NCI-H460 (cell line): ENCODE measurements around the gene ZNF501. TPM values are rescaled to one million over a fixed set of nuclear protein-coding genes. Genes with fewer than 3 reads are reported as not detected.

Experiments
- DNase-seq: peaks from one replicate; pipeline ENCODE4 v3.0.0-alpha.2; 2016; ENCODE audit warnings: low read depth; ENCODE audit errors: extremely low read depth
- polyA plus RNA-seq: library from polyadenylated mRNA; depleted of rRNA; stranded (reverse); fragments of >200 nt; gene quantifications from 2 replicates; pipeline ENCODE4 v1.2.3, GENCODE V29; 2014; cell fraction: nucleus; rRNA removed
- total RNA-seq: library from RNA; depleted of rRNA; stranded (reverse); fragments of >200 nt; shearing (Covaris generic); gene quantifications from 2 replicates; pipeline ENCODE4 v1.2.3, GENCODE V29; 2014; rRNA removed

The ZNF501 gene
- total RNA-seq, result 1.9 and 3.8 TPM in 2 replicates
- 0.17 and 0.71 TPM in 2 replicates for polyA plus RNA-seq

DNA sequence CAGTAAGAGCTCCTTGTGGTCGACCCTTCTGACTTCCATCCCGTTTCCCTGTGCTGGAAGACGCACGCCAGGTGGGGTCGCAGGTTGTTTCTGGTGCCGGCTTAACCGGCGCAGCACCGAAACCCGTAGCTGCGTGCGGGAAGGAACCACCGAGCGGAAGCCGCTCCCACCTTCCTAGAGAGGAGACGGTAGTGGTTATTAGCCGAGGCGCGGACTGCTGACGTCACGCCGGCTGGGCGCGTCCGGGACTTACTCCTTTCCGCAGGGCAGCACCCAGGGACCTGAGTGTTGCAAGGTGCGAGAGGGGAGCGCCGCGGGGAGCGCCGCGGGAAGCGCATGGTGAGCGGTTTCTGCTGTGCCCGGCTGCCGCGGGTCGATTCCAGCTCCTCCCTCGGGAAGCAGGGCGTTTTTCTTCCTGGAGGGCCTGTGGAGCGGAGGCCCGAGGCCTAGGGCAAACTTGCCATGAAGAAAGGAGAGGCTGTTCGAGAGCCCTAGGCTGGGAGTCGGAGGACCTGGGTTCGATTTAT is at the start of gene ZNF501:
TSS of gene ZNF501 (plus strand) at position 252 of the 527 bp plus-strand sequence. CDS start 4,787 bp downstream, outside the sequence.
- DNase-seq, result peak; percentile 63

DNA sequence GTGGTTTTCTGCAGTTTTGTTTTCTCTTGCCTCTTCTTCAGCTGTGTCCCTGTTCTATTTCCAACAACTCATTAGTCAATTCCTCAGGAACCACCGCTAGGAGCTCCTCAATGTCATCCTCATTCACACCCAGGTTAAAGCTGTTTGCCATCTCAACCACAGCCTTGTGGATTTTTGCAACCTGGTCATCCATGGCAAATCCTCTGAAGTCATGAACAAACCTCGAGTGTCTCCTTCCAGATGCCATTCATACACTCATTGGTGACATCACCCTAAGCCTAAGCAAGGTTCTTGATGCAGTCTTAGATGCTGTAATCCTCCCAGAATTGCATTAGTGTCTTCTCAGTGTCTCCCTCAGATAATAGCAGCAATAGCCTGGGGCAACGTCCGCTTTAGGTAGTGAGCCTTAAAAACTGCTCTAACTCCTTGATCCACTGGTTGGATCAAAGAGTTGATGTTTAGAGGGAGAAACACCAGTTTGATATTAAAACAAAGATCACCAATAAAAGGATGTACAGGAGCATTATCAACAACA is 48.4 kb upstream of the ZNF501 start:
- DNase-seq, result no peak

DNA sequence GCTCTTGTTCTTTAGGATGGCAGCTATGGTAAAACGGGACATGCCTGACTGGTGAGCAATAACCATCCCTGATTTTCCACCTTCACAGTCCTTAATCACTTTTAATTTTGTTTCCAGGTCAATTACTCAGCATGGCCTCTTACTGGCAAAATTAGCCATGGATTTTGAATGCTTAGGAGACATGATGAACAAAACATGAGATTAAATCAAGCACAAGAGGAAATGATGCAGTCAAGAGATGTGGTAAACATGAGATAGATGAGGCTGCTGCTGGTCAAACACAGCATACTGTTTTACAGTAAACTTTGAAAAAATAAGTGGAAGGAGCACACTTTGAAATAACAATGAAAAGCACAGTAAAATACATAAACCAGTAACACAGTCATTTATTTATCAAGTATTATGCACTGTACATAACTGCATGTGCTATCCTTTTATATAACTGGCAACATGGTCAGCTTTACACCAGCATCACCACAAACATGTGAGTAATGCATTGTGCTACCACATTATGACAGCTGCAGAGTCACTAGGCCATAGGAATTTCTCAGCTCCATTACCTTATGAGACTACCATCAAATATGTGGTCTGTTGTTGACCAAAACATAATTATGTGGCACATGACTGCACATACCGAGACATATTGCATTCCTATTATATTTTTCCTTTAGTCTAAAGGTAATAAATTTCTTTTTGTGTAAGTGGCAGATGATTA is 47.1 kb upstream of the ZNF501 start:
- no peak for DNase-seq

DNA sequence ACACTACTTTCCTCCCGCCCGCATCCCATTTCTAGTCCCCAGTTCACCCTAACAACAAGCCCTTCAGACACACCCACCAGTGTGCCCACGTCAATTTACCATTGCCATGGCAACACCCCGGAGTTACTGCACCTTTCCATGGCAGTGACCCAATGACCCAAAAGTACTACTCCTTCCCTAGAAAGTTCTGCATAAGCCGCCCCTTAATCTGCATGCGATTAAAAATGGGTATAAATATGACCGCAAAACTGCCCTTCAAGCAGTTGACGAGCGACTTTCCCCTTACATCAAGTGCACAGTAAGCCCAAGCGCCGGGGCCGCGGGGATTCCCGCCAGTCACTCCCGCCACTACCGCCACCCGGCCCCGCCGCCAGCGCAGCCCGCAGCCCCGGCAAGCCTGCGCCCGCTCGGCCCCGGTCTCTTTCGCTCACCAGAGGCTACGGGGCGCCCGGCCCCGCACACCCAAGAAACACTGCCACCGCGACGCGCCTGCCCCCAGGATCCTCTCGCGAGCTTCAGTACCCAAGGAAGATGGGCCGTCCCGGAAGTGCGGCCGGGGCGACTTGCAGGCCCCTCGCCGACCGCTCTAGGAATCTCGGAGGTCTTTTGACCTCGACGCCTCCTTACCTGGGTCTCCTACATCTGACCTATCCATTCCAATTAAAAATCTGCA is 44.2 kb upstream of the ZNF501 start:
- DNase-seq, result no peak

DNA sequence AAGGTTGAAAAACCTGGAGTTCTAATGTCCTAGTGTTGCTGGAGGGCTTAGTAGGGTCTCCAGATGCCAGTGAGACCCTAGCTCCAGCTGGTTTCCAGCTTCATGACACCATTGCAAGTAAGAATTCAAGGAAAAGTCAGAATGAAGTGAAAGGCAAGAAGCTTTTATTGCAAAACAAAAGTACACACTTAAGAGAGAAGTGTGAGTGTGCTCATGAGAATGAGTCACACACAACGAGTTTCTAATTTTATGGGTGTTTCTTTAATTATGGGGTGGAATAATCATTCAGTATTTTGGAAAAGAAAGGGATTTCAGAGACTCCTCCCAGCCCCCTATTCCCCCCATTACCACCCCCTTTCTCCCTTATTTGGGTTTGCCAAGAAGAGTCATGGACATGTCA is 41.5 kb upstream of the ZNF501 start:
- no peak for DNase-seq

DNA sequence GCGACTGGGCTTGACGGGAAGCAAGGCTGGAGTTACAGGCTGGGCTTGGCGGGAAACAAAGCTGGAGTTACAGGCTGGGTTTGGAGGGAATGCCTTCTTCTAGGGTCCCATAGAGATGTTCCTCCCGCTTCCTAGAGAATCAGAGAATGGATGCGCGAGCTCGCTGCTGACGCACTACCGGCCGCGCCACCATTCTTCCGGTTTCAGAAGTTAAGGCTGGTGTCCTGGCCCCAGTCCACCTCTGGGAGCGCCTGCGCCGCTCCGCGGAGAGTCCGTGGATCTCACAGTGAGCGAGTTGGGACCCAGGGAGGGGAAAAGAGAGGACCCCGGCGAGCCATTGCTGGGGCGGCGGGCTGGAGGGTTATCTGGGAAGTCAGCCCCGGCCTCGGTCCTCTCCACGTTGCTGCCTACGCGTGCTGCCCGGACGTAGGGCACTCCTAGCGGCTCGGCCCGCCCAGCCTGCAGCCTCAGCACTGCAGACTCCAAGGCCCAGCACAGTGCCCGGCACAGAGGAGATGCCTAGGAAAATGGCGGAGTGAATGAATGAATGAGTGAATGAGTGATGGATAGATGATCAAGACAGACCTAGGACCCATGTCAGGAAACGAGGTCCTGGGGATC is 16.9 kb upstream of the ZNF501 start, which contains the start of gene ZNF502:
TSS of gene ZNF502 (plus strand) at position 206 of the 621 bp plus-strand sequence. CDS start 7,602 bp downstream, outside the sequence.
- DNase-seq, result no peak

DNA sequence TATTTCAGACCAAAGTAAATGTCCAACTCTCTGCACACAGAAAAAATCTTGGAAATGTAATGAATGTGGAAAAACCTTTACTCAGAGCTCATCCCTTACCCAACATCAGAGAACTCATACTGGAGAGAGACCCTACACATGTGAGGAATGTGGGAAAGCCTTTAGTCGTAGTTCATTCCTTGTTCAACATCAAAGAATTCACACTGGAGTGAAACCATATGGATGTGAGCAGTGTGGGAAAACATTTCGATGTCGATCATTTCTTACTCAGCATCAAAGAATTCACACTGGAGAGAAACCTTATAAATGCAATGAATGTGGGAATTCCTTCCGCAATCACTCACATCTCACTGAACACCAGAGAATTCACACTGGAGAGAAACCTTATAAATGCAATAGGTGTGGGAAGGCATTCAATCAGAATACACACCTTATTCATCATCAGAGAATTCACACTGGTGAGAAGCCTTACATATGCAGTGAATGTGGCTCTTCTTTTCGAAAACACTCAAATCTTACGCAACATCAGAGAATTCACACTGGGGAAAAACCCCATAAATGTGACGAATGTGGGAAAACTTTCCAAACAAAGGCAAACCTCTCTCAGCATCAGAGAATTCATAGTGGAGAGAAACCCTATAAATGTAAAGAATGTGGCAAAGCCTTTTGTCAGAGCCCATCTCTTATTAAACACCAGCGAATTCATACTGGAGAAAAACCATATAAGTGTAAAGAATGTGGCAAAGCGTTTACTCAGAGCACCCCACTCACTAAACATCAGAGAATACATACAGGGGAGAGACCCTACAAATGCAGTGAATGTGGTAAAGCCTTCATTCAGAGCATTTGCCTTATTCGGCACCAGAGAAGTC is 8.0 kb upstream of the ZNF501 start:
- no peak for DNase-seq

DNA sequence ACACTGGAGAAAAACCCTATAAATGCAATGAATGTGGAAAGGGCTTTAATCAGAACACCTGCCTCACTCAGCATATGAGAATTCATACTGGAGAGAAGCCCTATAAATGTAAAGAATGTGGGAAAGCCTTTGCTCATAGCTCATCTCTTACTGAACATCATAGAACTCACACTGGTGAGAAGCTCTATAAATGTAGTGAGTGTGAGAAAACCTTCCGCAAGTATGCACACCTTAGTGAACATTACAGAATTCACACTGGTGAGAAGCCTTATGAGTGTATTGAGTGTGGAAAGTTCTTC is 7.4 kb upstream of the ZNF501 start:
- DNase-seq, result no peak

DNA sequence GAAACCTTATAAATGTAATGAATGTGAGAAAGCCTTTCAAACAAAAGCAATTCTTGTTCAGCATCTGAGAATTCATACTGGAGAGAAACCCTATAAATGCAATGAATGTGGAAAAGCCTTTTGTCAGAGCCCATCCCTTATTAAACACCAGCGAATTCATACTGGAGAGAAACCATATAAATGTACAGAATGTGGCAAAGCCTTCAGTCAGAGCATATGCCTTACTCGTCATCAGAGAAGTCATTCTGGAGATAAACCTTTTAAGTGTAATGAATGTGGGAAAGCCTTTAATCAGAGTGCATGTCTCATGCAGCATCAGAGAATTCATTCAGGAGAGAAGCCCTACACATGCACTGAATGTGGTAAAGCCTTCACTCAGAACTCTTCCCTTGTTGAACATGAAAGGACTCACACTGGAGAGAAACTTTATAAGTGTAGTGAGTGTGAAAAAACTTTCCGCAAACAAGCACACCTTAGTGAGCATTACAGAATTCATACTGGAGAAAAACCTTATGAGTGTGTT is 5.3 kb downstream of the ZNF501 start:
- no peak for DNase-seq

DNA sequence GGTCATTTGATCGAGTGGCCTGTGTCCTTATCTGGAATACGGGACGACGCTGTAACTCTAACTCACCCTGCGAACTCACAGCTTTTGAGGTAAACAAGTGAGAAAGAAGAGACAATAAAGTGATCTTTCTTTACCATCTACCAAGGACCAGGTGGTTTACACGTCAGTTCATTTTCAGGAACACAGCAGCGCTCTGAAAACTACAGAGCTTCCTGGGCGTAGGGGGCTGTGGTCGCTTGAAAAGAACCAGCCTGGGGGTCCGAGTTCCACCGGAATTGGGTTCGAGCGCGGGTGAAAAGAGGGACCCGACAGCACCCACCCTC is 31.6 kb downstream of the ZNF501 start:
- no peak for DNase-seq

DNA sequence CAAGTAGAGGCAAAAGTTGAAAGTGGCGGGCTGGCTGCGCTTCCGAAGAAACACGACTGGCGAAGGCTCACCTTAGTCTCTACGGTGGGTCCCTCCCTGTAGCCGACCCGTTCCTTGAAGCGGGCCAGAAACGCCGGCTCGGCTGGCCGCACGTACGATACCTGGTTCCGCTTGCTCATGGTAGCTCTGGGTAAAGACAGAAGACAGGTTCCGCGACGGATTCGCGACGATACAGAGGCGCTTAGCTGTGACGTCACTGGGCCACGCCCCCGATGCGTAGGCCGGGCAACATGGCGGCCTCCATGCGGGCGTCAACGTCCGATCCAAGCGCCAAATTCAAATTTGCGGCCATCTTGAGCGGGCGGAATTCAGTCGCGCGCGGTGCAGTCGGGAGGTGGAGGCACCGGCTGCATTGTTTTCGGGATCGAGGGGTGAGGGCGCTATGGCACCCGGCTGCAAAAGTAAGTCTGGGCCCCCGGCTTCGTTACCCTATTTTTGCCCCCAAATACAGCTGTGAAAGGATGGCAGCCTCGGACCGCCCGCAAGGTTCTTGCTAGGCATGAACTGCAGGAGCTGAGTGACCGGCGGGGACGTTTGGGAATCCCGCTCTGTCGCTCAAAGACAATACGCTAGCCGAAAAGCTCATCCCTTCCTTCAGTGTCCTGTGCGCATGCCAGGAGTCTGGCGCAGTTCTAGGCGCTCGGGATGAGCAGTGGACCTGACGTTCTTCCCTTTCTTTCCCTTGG is 32.2 kb downstream of the ZNF501 start, which contains the start of the genes KIAA1143 and KIF15:
TSS of gene KIAA1143 (minus strand) at position 196 of the 746 bp plus-strand sequence. CDS start at position 179, 17 bp downstream.
TSS of gene KIF15 (plus strand) at position 371 of the 746 bp plus-strand sequence. CDS start at position 443, 72 bp downstream.
- peak; percentile 93 for DNase-seq

DNA sequence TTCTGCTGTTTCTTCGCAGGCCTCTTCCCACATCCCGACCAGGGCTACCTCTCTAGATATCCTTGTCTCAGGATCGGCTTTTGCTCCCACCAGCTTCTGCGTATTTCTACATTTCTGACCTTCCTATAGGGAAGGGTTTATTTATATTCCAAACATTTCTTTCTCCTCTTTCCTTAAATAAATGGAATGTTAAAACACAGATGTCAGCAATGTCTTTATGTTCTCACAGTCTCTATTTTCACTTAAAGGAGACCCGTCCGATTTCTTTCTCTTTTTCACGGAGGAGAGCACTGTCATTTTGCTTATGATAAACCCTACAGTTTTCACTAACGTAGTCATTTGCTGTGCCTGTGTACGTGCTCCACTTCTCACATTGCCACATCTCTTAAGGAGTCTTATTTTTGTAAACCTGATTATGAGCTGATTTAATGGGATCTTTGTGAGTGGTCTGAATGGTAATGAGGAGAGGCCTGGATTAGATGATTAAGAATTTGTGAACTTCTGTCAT is 32.8 kb downstream of the ZNF501 start:
- DNase-seq, result no peak

DNA sequence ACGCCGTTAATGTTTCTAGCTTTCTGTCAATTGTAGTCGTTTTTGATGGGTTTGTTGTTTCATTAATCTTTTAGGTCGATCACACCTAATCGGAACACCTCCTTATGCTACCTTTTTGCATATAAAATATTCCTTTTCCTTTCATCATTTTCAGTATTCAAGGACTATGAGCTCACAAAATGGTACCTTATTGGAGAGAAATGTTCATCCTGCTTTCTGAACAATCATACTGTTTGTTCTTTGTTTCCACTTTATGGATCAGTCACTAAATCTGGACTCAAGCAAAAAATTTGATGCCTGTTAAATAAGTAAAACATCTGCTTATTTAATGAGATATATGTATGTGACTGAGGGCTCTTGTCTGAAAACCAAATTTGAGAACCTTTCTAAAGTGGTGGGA is 33.3 kb downstream of the ZNF501 start:
- DNase-seq, result no peak

DNA sequence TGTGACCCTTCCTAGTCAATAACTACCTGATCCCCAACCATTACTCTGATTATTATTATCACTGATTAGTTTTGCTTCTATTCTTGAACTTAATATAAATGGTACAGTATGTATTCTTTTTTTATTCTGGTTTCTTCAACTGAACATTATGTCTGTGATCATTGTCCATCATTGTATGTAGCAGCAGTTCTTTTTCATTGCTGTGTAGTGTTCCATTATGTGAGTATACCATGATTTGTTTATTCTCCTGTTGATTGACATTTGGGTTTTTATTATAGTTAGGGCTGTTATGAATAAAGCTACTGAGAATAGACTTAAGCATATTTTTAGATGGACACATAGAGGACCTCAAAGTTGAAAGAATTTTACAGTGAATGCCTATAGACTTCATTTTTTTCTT is 34.8 kb downstream of the ZNF501 start:
- DNase-seq, result no peak

DNA sequence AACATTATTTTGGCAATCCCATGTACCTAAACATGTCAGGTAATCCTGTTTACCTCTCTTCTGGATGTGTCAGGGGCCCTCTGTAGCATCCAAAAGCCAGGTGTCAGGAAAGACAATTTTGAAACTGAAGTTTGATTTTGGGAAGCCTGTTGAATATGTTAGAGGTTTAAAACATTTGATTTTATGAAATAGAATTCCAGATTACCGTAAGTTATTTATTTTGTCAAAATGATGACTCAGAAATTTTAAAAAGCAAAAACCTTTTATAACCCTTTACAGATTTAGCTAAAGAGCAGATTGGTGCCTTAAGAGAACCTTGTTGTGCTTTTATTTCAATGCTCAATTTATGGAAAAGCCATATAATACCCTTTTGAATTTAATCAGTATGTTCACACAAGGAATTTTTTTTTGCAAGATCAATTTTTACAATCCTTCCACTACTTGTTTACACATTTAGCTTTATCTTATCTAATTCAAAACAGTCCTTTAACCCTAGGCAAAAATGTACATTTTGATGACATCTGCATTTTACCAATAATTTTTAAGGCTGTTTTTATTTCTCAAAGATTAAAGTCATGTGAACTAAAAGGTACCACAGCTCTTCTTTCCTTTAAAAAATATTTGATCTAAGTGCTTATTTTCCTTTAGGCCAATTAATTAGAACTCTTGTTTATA is 42.1 kb downstream of the ZNF501 start:
- no peak for DNase-seq

DNA sequence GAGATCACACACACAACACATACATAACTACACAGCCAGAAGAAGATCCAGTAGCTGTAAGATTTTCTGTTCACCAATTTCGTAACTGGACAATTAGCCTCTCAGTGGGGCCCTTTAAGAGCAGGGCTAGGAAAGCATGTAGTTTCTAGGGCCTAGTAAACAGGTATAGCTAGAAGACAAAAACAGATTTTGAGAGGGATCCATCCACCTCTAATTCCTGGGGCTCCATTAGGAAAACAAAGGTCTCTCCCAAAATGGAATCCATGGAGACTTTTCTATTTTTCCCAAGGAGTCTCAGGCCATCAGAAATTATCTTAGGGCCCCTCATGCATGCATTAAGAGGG is 42.6 kb downstream of the ZNF501 start:
- no peak for DNase-seq

DNA sequence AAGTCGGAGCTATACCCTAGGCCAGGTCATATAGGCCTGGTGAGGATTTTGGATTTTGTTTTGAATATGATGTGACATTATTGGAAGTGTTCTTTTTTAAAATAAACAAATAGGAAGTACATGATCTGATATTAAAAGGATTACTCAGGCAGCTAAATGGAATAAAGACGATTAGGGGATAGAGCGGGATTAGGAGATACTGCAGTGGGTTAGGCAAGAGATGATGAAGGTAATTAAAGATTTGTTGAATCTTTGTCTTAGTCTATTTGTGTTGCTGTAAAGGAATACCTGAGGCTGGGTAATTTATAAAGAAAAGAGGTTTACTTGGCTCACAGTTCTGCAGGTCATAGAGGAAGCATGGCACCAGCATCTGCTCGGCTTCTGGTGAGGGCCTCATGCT is 53.5 kb downstream of the ZNF501 start:
- no peak for DNase-seq
